HepG2 (cell line): Measurements from ENCODE around the gene RERE. TPM values are rescaled to one million over a fixed set of nuclear protein-coding genes. Genes with fewer than 3 reads are reported as not detected.

Experiments
- ATAC-seq: fragments of 200-7000 bp; cut with Tn5 transposase; 3 replicates; pipeline ENCODE4 v1.9.1; 2020; ENCODE audit warnings: mild to moderate bottlenecking, moderate library complexity
- BruUV-seq: library from RNA; stranded (reverse); fragments of 400-500 nt; replicated peaks from 2 replicates; lab custom pipeline; 2021; lab: Mats Ljungman, UMichigan
- CTCF ChIA-PET: fragments of 300-600 bp; formaldehyde crosslinking; extraction: SDS; loops from one replicate; lab custom pipeline; 2021; ENCODE audit warnings: low total read pairs, inconsistent platforms, low intra/inter-chr PET ratio; lab: Yijun Ruan, JAX
- POLR2A ChIA-PET: fragments of 350-600 bp; sonication (Branson Sonifier 250); formaldehyde crosslinking; loops from one replicate; lab custom pipeline; 2020; ENCODE audit warnings: antibody characterized with exemption, inconsistent platforms; lab: Yijun Ruan, JAX
- DNase-seq: peaks from one replicate; pipeline ENCODE4 v3.0.0-alpha.2; 2015; ENCODE audit warnings: low spot score
- FAIRE-seq: peaks from 3 replicates; lab custom pipeline; 2011; peaks lifted over from hg19 to GRCh38; lab: Jason Lieb, UNC
- H2AFZ ChIP-seq: one replicate; pipeline ENCODE4 v1.6.1; 2011; ENCODE audit warnings: low read length, inconsistent platforms
- H3K27ac ChIP-seq: fragments of 300-600 bp; 3 replicates; pipeline ENCODE4 v1.8.0; 2011; ENCODE audit warnings: mixed run types, mild to moderate bottlenecking, mixed read lengths, low read length, inconsistent platforms; ENCODE audit not compliant: insufficient read depth; ENCODE audit errors: extremely low read length
- H3K27me3 ChIP-seq, 2 experiments: fragments of 200-600 bp in 1 of 2; 2 replicates in 1 of 2; 3 replicates in 1 of 2; pipeline versions ENCODE4 v1.6.0 to v1.8.0; 2011; ENCODE audit warnings: low read length in 2 of 2, mild to moderate bottlenecking in 2 of 2, moderate library complexity in 2 of 2, inconsistent platforms in 1 of 2; ENCODE audit not compliant: insufficient read depth in 2 of 2, control insufficient read depth in 1 of 2
- H3K36me3 ChIP-seq, 2 experiments: fragments of 200-600 bp in 1 of 2; replicated peaks in 1 of 2; 2 replicates in 1 of 2; 3 replicates in 1 of 2; pipeline versions ENCODE4 v1.5.1 to v1.8.0; 2011; ENCODE audit warnings: low read length in 2 of 2, inconsistent platforms in 1 of 2; ENCODE audit not compliant: insufficient read depth in 2 of 2, control insufficient read depth in 1 of 2
- H3K4me1 ChIP-seq: 2 replicates; pipeline ENCODE4 v1.5.1; 2012; ENCODE audit warnings: low read length, inconsistent platforms; ENCODE audit not compliant: insufficient read depth
- H3K4me2 ChIP-seq: 2 replicates; pipeline ENCODE4 v1.6.0; 2011; ENCODE audit warnings: low read depth, low read length, inconsistent platforms
- H3K4me3 ChIP-seq, 3 experiments: fragments of 200-600 bp in 1 of 3; sonication (generic), shearing (Covaris generic) in 1 of 3; replicated peaks in 1 of 3; 2 replicates each; pipeline ENCODE4 v1.5.1; 2011 to 2016; ENCODE audit warnings: low read length in 3 of 3, inconsistent platforms in 2 of 3, low read depth in 2 of 3, mild to moderate bottlenecking in 2 of 3, control low read depth in 1 of 3, mixed read lengths in 1 of 3; ENCODE audit not compliant: insufficient read depth in 1 of 3
- H3K79me2 ChIP-seq: one replicate; pipeline ENCODE4 v1.6.1; 2011; ENCODE audit warnings: low read length, inconsistent platforms; ENCODE audit not compliant: insufficient read depth
- H3K9ac ChIP-seq: 2 replicates; pipeline ENCODE4 v1.6.0; 2011; ENCODE audit warnings: mild to moderate bottlenecking, low read depth, low read length, inconsistent platforms; ENCODE audit not compliant: insufficient read depth
- H3K9me3 ChIP-seq: 2 replicates; pipeline ENCODE4 v1.5.1; 2012; ENCODE audit warnings: mild to moderate bottlenecking, low read length
- H4K20me1 ChIP-seq: 2 replicates; pipeline ENCODE4 v1.6.0; 2011; ENCODE audit warnings: inconsistent platforms, mild to moderate bottlenecking, low read length, moderate library complexity; ENCODE audit not compliant: insufficient read depth
- CBFB ChIP-seq: sonication (generic); formaldehyde crosslinking; IDR thresholded peaks from 2 replicates; pipeline ENCODE4 v1.4.0; 2020; ENCODE audit warnings: missing genetic modification reagents
- KAT8 ChIP-seq: IDR thresholded peaks from 2 replicates; pipeline ENCODE4 v1.6.1; 2016; ENCODE audit warnings: missing genetic modification reagents, missing compliant biosample characterization
- NFIB ChIP-seq: sonication (generic); formaldehyde crosslinking; IDR thresholded peaks from 2 replicates; pipeline ENCODE4 v1.9.0; 2021; ENCODE audit warnings: missing genetic modification reagents, mild to moderate bottlenecking, borderline replicate concordance
- RBM22 ChIP-seq: fragments of 200-400 bp; formaldehyde crosslinking; optimal IDR thresholded peaks from 2 replicates; pipeline ENCODE3; 2017; ENCODE audit warnings: mild to moderate bottlenecking, low read length, moderate library complexity
- SNAPC2 ChIP-seq: sonication (generic); formaldehyde crosslinking; IDR thresholded peaks from 2 replicates; pipeline ENCODE4 v1.8.1; 2022; ENCODE audit warnings: mild to moderate bottlenecking, missing genetic modification reagents
- TFE3 ChIP-seq: IDR thresholded peaks from 2 replicates; pipeline ENCODE4 v1.6.1; 2016
- TSC22D2 ChIP-seq: sonication (generic); formaldehyde crosslinking; IDR thresholded peaks from 2 replicates; pipeline ENCODE4 v1.5.1; 2020; ENCODE audit warnings: missing genetic modification reagents, mild to moderate bottlenecking, borderline replicate concordance
- ZBTB44 ChIP-seq: sonication (generic); formaldehyde crosslinking; IDR thresholded peaks from 2 replicates; pipeline ENCODE4 v1.4.0; 2020; ENCODE audit warnings: missing genetic modification reagents
- ZNF326 ChIP-seq: sonication (generic); formaldehyde crosslinking; IDR thresholded peaks from 2 replicates; pipeline ENCODE4 v1.4.0; 2020; ENCODE audit warnings: missing genetic modification reagents, borderline replicate concordance
- ZNF615 ChIP-seq: sonication (generic); formaldehyde crosslinking; IDR thresholded peaks from 2 replicates; pipeline ENCODE4 v1.5.0; 2020; ENCODE audit warnings: mild to moderate bottlenecking, missing genetic modification reagents, borderline replicate concordance
- ZNF7 ChIP-seq: IDR thresholded peaks from 2 replicates; pipeline ENCODE4 v1.6.1; 2016; ENCODE audit warnings: missing biosample characterization, missing genetic modification reagents
- ZNF800 ChIP-seq: sonication (generic); formaldehyde crosslinking; IDR thresholded peaks from 2 replicates; pipeline ENCODE4 v1.4.0; 2020; ENCODE audit warnings: missing genetic modification reagents
- WGBS: methylation state at CpG from one replicate; pipeline ENCODE4 v1.1.6; 2017; ENCODE audit warnings: low lambda C conversion rate; 5-methylcytosine and 5-hydroxymethylcytosine counted together
- in situ Hi-C: cut with HindIII; loops from 2 replicates; pipeline ENCODE4 v1.10.0; 2017; ENCODE audit warnings: low pct_unique_long_range_greater_than_20kb; ENCODE audit not compliant: extremely low pct_ligation_motif_present
- intact Hi-C: fragments of 100-400 bp; cut with micrococcal nuclease; formaldehyde crosslinking; loops from one replicate; pipeline ENCODE4 v1.10.0; 2022; ENCODE audit not compliant: unreplicated experiment
- polyA plus RNA-seq, 8 experiments: library from polyadenylated mRNA; depleted of rRNA in 3 of 8; stranded (reverse) in 7 of 8; unstranded in 1 of 8; fragments of >200 nt; fragmentation: Illumina TruSeq in 4 of 8; extraction: Trizol in 4 of 8; gene quantifications; 2 replicates each; pipeline versions ENCODE4 v1.2.1 to v1.2.3, GENCODE V29; 2011 to 2016; ENCODE audit warnings: low read depth in 4 of 8, missing spikeins in 1 of 8, mixed read lengths in 1 of 8; ENCODE audit not compliant: insufficient read depth in 1 of 8
- total RNA-seq, 5 experiments: library from RNA; depleted of rRNA; stranded (reverse); fragments of >200 nt; fragmentation: Illumina TruSeq; extraction: Trizol; gene quantifications; 2 replicates each; pipeline ENCODE4 v1.2.3, GENCODE V29; 2016; ENCODE audit warnings: low read depth in 1 of 5

The RERE gene
- total and polyA plus RNA-seq, 2 of the 13 experiments (the other 11 are each of a cell fraction or from before 2014, with no cell fraction given): 18.3 to 21.9 TPM

- Histone ChIP-seq H3K27ac (no peak overlapping the region), H2AFZ (no peak overlapping the region), H3K4me2 (no peak overlapping the region), H3K9me3 (no peaks in the 10 kb centered on the region), H4K20me1 (peaks cover 59% of the 10 kb centered on the region), H3K27me3 (no peaks in the 10 kb centered on the region), H3K36me3 (peaks cover 22 to 52% of the 10 kb centered on the region in 2 experiments), H3K4me1 (peaks cover 32% of the 10 kb centered on the region), H3K9ac (no peak overlapping the region), H3K79me2 (peaks cover 34% of the 10 kb centered on the region), H3K4me3 (no peak overlapping the region)
- no peak for FAIRE-seq
- no TSS peak for BruUV-seq
- DNase-seq: no peak
- CTCF ChIA-PET: no interaction called here
- no peak for ATAC-seq
- in situ Hi-C loops: no loop called here
- WGBS: 98% methylated on average over 15 of the region's 19 CpGs
- POLR2A ChIA-PET: no interaction called here
- intact Hi-C loops: loop anchor here (10.0 kb wide), 1 partner anchor 331 kb away; no protein-coding TSS in a partner anchor
- TF ChIP-seq ZNF615 (CRISPR knock-in tag): no peak
- TF ChIP-seq RBM22: peak; percentile 63
Observed at GRCh38 chr1:8373581-8374241, 443.7 kb downstream of the RERE start.

- H3K36me3 ChIP-seq: peaks cover 22 to 52% of the 10 kb centered on the region in 2 experiments
- ChIA-PET CTCF (no interaction called here), POLR2A (no interaction called here)
- no peaks in the 10 kb centered on the region for H3K9me3 ChIP-seq
- no peak for DNase-seq
- H3K79me2 ChIP-seq: peaks cover 30% of the 10 kb centered on the region
- 98% methylated on average over 3 of the region's 3 CpGs for WGBS
- no peak overlapping the region for H3K4me2 ChIP-seq
- in situ Hi-C loops (no loop called here), intact Hi-C loops (loop anchor here (10.0 kb wide), 1 partner anchor 332 kb away; no protein-coding TSS in a partner anchor)
- no peaks in the 10 kb centered on the region for H3K27me3 ChIP-seq
- no peak overlapping the region for H2AFZ ChIP-seq
- H4K20me1 ChIP-seq: peaks cover 57% of the 10 kb centered on the region
- FAIRE-seq: no peak
- H3K27ac ChIP-seq: no peak overlapping the region
- H3K4me1 ChIP-seq: peaks cover 32% of the 10 kb centered on the region
- no TSS peak for BruUV-seq
- no peak for ATAC-seq
- H3K4me3 ChIP-seq: no peak overlapping the region
- H3K9ac ChIP-seq: no peak overlapping the region
- TF ChIP-seq ZBTB44: no peak
- TF ChIP-seq CBFB: no peak
- no peak for TF ChIP-seq TFE3 (CRISPR knock-in tag)
- no peak for TF ChIP-seq KAT8 (CRISPR knock-in tag)
- TF ChIP-seq TSC22D2: no peak
- no peak for TF ChIP-seq SNAPC2 (CRISPR knock-in tag)
- no peak for TF ChIP-seq ZNF326 (CRISPR knock-in tag)
- no peak for TF ChIP-seq NFIB (CRISPR knock-in tag)
- no peak for TF ChIP-seq ZNF800
- no peak for TF ChIP-seq ZNF7 (CRISPR knock-in tag)
Observed at GRCh38 chr1:8373125-8373524, 444.3 kb downstream of the RERE start.
